Natural killer cell (primary cell): ENCODE measurements around the gene TCOF1. TPM values are rescaled to one million over a fixed set of nuclear protein-coding genes. Genes with fewer than 3 reads are reported as not detected.

ENCODE experiments used
- ATAC-seq, 3 donors: fragments of 150-1000 bp in 2 of 3; fragments of 200-7000 bp in 1 of 3; cut with Tn5 transposase; 1 replicate in 1 of 3; 2 replicates in 2 of 3; pipeline ENCODE4 v1.10.0; 2021; ENCODE audit warnings: mild to moderate bottlenecking in 2 of 3, moderate library complexity in 2 of 3
- DNase-seq, 2 donors: peaks; one replicate each; pipeline versions ENCODE4 v3.0.0 to v3.0.0-alpha.2; 2013 to 2021; ENCODE audit warnings: mixed read lengths in 1 of 2
- H3K27ac ChIP-seq: one replicate; pipeline ENCODE4 v1.5.1; 2013; ENCODE audit warnings: mild to moderate bottlenecking, low read length
- H3K27me3 ChIP-seq: one replicate; pipeline ENCODE4 v1.6.1; 2013; ENCODE audit warnings: low read length; ENCODE audit not compliant: control insufficient read depth, insufficient read depth
- H3K36me3 ChIP-seq: one replicate; pipeline ENCODE4 v1.6.1; 2013; ENCODE audit warnings: low read length; ENCODE audit not compliant: control insufficient read depth, insufficient read depth
- H3K4me1 ChIP-seq: one replicate; pipeline ENCODE4 v1.6.1; 2013; ENCODE audit warnings: low read length; ENCODE audit not compliant: control insufficient read depth, insufficient read depth
- H3K4me3 ChIP-seq: one replicate; pipeline ENCODE4 v1.5.1; 2013; ENCODE audit warnings: low read length
- H3K9me3 ChIP-seq: one replicate; pipeline ENCODE4 v1.6.1; 2013; ENCODE audit warnings: low read length; ENCODE audit not compliant: control insufficient read depth, insufficient read depth
- H3K27ac Mint-ChIP-seq, 2 donors: one replicate each; pipeline ENCODE4 v1.8.0; 2022; ENCODE audit warnings: mild to moderate bottlenecking in 2 of 2, mixed read lengths in 2 of 2, moderate library complexity in 1 of 2
- H3K27me3 Mint-ChIP-seq, 2 donors: one replicate each; pipeline ENCODE4 v1.8.0; 2022; ENCODE audit warnings: low read depth in 2 of 2, mixed read lengths in 2 of 2
- H3K36me3 Mint-ChIP-seq: one replicate; pipeline ENCODE4 v1.8.0; 2022; ENCODE audit warnings: mixed read lengths
- H3K4me1 Mint-ChIP-seq, 2 donors: one replicate each; pipeline ENCODE4 v1.8.0; 2022; ENCODE audit warnings: mixed read lengths in 2 of 2
- H3K4me3 Mint-ChIP-seq: one replicate; pipeline ENCODE4 v1.8.0; 2022; ENCODE audit warnings: mild to moderate bottlenecking, moderate library complexity, mixed read lengths
- H3K9me3 Mint-ChIP-seq, 2 donors: one replicate each; pipeline ENCODE4 v1.8.0; 2022; ENCODE audit warnings: mixed read lengths in 2 of 2
- CTCF ChIP-seq: fragments of 200-600 bp; IDR thresholded peaks from one replicate; pipeline ENCODE4 v1.8.0; 2022; ENCODE audit warnings: antibody characterized with exemption
- WGBS: methylation state at CpG from one replicate; pipeline ENCODE4 v1.1.7; 2013; ENCODE audit warnings: missing lambda C conversion rate; ENCODE audit not compliant: insufficient coverage; 5-methylcytosine and 5-hydroxymethylcytosine counted together
- intact Hi-C: fragments of 100-400 bp; cut with micrococcal nuclease; formaldehyde crosslinking; loops from one replicate; pipeline ENCODE4 v1.14.2; 2022
- total RNA-seq, 4 donors: library from RNA; stranded (reverse); fragments of 120-200 nt in 1 of 4; gene quantifications; one replicate each; pipeline versions ENCODE4 v1.2.3 to v1.2.4, GENCODE V29; 2013 to 2022

Gene TCOF1
- total RNA-seq, 3 donors from 2014 or later (not counting 1 experiment from before 2014, with no cell fraction given) = 51.5 to 62.6 (median 51.7) TPM

DNA sequence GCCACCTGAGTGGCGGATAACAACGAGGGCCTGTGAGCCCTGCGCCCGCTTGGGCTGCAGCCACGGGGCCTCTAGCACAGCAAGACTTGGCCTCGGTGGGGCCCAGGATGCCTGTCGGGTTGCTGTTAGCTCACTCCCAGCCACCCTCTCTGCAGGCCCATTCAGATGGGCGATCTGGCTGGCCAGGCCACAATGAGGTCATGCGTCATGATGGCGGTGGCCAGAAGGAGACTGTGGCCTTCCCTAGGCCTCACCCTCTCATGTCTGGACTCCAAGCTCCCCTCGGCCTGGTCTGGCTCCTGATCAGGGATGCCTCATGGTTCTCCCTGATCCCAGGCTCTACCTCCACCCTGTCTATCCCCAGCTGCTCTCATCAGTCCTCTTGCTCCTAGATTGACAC is 19.0 kb upstream of the TCOF1 start:
- no peaks in the 10 kb centered on the region for H3K9me3 Mint-ChIP-seq
- 83% methylated on average over 11 of the region's 11 CpGs for WGBS
- no peaks in the 10 kb centered on the region for H3K27me3 ChIP-seq
- no peaks in the 10 kb centered on the region for H3K36me3 Mint-ChIP-seq
- no peak overlapping the region for H3K4me3 Mint-ChIP-seq
- TF ChIP-seq CTCF = no peak
- peaks cover 12% of the 10 kb centered on the region for H3K4me1 ChIP-seq
- intact Hi-C loops = no loop called here
- no peaks in the 10 kb centered on the region for H3K36me3 ChIP-seq
- no peak overlapping the region for H3K27ac ChIP-seq
- no peaks in the 10 kb centered on the region for H3K27me3 Mint-ChIP-seq
- peaks cover 9 to 14% of the 10 kb centered on the region in 2 donors for H3K4me1 Mint-ChIP-seq
- H3K9me3 ChIP-seq = no peaks in the 10 kb centered on the region
- ATAC-seq = no peak
- no peak for DNase-seq
- H3K27ac Mint-ChIP-seq = no peak overlapping the region
- H3K4me3 ChIP-seq = no peak overlapping the region

- H3K4me3 Mint-ChIP-seq = no peak overlapping the region
- Histone ChIP-seq H3K4me3 (no peak overlapping the region), H3K36me3 (no peaks in the 10 kb centered on the region), H3K27ac (no peak overlapping the region), H3K27me3 (no peaks in the 10 kb centered on the region), H3K9me3 (no peaks in the 10 kb centered on the region), H3K4me1 (peaks cover 12% of the 10 kb centered on the region)
- H3K27me3 Mint-ChIP-seq = no peaks in the 10 kb centered on the region
- DNase-seq (no peak), ATAC-seq (no peak)
- WGBS = 50% methylated on average over 5 of the region's 5 CpGs
- H3K9me3 Mint-ChIP-seq = no peaks in the 10 kb centered on the region
- H3K27ac Mint-ChIP-seq = no peak overlapping the region
- H3K4me1 Mint-ChIP-seq = peaks cover 9 to 16% of the 10 kb centered on the region in 2 donors
- TF ChIP-seq CTCF = no peak
- no peaks in the 10 kb centered on the region for H3K36me3 Mint-ChIP-seq
- intact Hi-C loops = no loop called here
These were observed 18.3 kb upstream of the TCOF1 start for GRCh38 chr5:150339165-150339564.

DNA sequence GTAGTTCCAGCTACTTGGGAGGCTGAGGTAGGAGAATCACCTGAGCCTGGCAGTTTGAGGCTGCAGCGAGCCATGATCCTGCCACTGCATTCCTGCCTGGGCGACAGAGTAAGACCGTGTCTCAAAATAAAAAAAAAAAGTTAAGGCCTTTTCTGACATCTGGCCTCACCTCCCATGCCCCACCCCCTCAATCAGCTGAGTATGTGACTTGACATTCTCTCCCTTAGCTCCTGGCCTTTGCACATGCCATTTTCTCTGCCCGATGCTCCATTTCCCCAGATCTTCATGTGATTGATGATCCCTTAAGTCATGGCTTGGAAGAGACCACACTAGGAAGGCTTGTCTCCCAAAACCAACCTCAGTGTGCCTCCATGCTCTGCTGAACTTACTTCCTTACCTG is 17.7 kb upstream of the TCOF1 start:
- Histone ChIP-seq H3K4me1 (peaks cover 12% of the 10 kb centered on the region), H3K9me3 (no peaks in the 10 kb centered on the region), H3K36me3 (no peaks in the 10 kb centered on the region), H3K4me3 (no peak overlapping the region), H3K27me3 (no peaks in the 10 kb centered on the region), H3K27ac (no peak overlapping the region)
- no peaks in the 10 kb centered on the region for H3K27me3 Mint-ChIP-seq
- WGBS = 95% methylated on average over 4 of the region's 4 CpGs
- no peaks in the 10 kb centered on the region for H3K36me3 Mint-ChIP-seq
- ATAC-seq = no peak
- no peaks in the 10 kb centered on the region for H3K9me3 Mint-ChIP-seq
- H3K4me3 Mint-ChIP-seq = no peak overlapping the region
- intact Hi-C loops = no loop called here
- DNase-seq = no peak
- TF ChIP-seq CTCF = no peak
- H3K4me1 Mint-ChIP-seq = peaks cover 9 to 16% of the 10 kb centered on the region in 2 donors
- no peak overlapping the region for H3K27ac Mint-ChIP-seq

DNA sequence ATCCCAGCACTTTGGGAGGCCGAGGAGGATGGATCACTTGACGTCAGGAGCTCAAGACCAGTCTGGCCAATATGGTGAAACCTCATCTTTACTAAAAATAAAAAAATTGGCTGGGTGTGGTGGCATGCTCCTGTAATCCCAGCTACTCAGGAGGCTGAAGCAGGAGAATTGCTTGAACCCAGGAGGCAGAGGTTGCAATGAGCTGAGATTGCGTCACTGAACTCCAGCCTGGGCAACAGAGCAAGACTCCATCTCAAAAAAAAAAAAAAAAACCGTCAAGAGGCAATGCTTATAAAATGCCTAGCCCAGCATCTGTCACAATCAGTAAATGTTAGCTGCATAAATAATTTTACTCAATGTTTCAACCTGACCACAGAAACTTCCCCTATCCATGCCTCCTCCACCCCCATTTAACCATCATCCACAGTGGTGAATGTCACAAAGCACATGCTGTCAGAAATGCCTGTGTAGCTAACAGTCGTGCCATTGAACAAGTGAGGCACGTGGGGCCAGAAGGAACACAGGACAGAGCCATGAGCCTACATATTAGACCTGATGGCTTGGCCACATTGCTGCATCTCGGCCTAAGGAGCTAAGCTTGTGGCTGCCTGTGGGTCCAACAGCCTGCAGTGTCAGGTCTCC is 16.8 kb upstream of the TCOF1 start:
- Mint-ChIP-seq H3K36me3 (no peaks in the 10 kb centered on the region), H3K4me1 (peaks cover 9 to 16% of the 10 kb centered on the region in 2 donors), H3K9me3 (no peaks in the 10 kb centered on the region), H3K27me3 (no peaks in the 10 kb centered on the region), H3K4me3 (no peak overlapping the region), H3K27ac (no peak overlapping the region)
- ATAC-seq (peak in 1 of 3 donors; percentile 34), DNase-seq (no peak)
- Histone ChIP-seq H3K4me3 (no peak overlapping the region), H3K4me1 (peaks cover 12% of the 10 kb centered on the region), H3K9me3 (no peaks in the 10 kb centered on the region), H3K27ac (no peak overlapping the region), H3K27me3 (no peaks in the 10 kb centered on the region), H3K36me3 (no peaks in the 10 kb centered on the region)
- no peak for TF ChIP-seq CTCF
- intact Hi-C loops = no loop called here
- 67% methylated on average over 7 of the region's 7 CpGs for WGBS
